ENCODE measurements around the gene EFCAB14. TPM values are rescaled to one million over a fixed set of nuclear protein-coding genes. Genes with fewer than 3 reads are reported as not detected.

EFCAB14 gene
- total and polyA plus RNA-seq, 10 of the 15 experiments (the other 5 are each of a cell fraction or from before 2014, with no cell fraction given): 7.8 to 66.0 (median 41.6) TPM

- H4K20me1 ChIP-seq (ENCODE audit: control insufficient read depth, insufficient read depth): no peaks in the 10 kb centered on the region
- intact Hi-C loops (cut with micrococcal nuclease; ENCODE audit: unreplicated experiment) (no loop called here), in situ Hi-C loops (cut with MboI) (no loop called here)
Observed at GRCh38 chr1:46699666-46700065, 19.2 kb downstream of the EFCAB14 start.

More at GRCh38 chr1:46699666-46700065, 19.2 kb downstream of the EFCAB14 start:
- BruUV-seq (replicated peaks): no TSS peak
- SMC1A ChIA-PET (ENCODE audit: uncharacterized antibody, unreplicated experiment): no interaction called here
- no peaks in the 10 kb centered on the region for H3K27me3 ChIP-seq (replicated peaks in 1 of 2; ENCODE audit: control insufficient read depth in 2 of 2, insufficient read depth in 2 of 2, low read length in 1 of 2)
- RAD21 ChIA-PET (ENCODE audit: unreplicated experiment): no interaction called here
- CTCF ChIA-PET: no interaction called here
- POLR2A ChIA-PET: interaction anchor here (2.3 kb wide), 1 partner anchor 21 kb away, joined by 5 read pairs; no protein-coding TSS in a partner anchor
- H3K4me2 ChIP-seq (ENCODE audit: control insufficient read depth, insufficient read depth): no peak overlapping the region
- H2AFZ ChIP-seq (ENCODE audit: control insufficient read depth, low read depth, low read length): no peak overlapping the region
- H3K9me3 ChIP-seq (replicated peaks; ENCODE audit: control insufficient read depth, insufficient read depth, low read length): no peaks in the 10 kb centered on the region
- no peak overlapping the region for H3K27ac ChIP-seq (ENCODE audit: control insufficient read depth, insufficient read depth)
- H3K79me2 ChIP-seq (ENCODE audit: control insufficient read depth, insufficient read depth, low read length): no peaks in the 10 kb centered on the region
- TF ChIP-seq, protein P1, sequence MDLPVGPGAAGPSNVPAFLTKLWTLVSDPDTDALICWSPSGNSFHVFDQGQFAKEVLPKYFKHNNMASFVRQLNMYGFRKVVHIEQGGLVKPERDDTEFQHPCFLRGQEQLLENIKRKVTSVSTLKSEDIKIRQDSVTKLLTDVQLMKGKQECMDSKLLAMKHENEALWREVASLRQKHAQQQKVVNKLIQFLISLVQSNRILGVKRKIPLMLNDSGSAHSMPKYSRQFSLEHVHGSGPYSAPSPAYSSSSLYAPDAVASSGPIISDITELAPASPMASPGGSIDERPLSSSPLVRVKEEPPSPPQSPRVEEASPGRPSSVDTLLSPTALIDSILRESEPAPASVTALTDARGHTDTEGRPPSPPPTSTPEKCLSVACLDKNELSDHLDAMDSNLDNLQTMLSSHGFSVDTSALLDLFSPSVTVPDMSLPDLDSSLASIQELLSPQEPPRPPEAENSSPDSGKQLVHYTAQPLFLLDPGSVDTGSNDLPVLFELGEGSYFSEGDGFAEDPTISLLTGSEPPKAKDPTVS (IDR thresholded peaks at IDR 0.05; ENCODE audit: low read depth, low read length): no peak
- TF ChIP-seq MYC (IDR thresholded peaks at IDR 0.05; ENCODE audit: insufficient read depth, insufficient read length, insufficient replicate concordance, low read length, severe bottlenecking): no peak
- TF ChIP-seq ZNF687 (IDR thresholded peaks at IDR 0.05): no peak
- H3K4me1 ChIP-seq (ENCODE audit: control insufficient read depth, insufficient read depth, low read length): no peaks in the 10 kb centered on the region
- WGBS (ENCODE audit: insufficient coverage, insufficient replicate concordance, low lambda C conversion rate, missing lambda C conversion rate): 60% methylated on average over 3 of the region's 3 CpGs
- no peak for DNase-seq (ENCODE audit: low read depth, low spot score)
- ATAC-seq: no peak
- FAIRE-seq: no peak
- H3K9ac ChIP-seq (ENCODE audit: control insufficient read depth, insufficient read depth, low read length): no peak overlapping the region
- H3K36me3 ChIP-seq (ENCODE audit: control insufficient read depth in 2 of 2, insufficient read depth in 2 of 2, low read length in 1 of 2): peaks cover 12 to 32% of the 10 kb centered on the region in 2 experiments
- H3K4me3 ChIP-seq: no peak overlapping the region
